ENCODE measurements around the gene DAB1.
"Not testable (repeated sequence)": the region's sequence is repeated elsewhere in the genome, so short reads cannot be mapped to it uniquely, and the experiment has no call there.

Gene DAB1

GRCh38 chr1:57111175-57111574 lies 312.7 kb downstream of the DAB1 start:
- no peak for DNase-seq

- DNase-seq: no peak
Observed at GRCh38 chr1:57109883-57110282, 314.0 kb downstream of the DAB1 start.

- DNase-seq: no peak
Observed at GRCh38 chr1:57109247-57109646, 314.6 kb downstream of the DAB1 start.

GRCh38 chr1:57106296-57106695 lies 317.6 kb downstream of the DAB1 start:
- no peak for DNase-seq

GRCh38 chr1:57102561-57103326 lies 321.1 kb downstream of the DAB1 start:
- no peak for DNase-seq

GRCh38 chr1:57101209-57101608 lies 322.7 kb downstream of the DAB1 start:
- DNase-seq: no peak

- DNase-seq: no peak
Observed at GRCh38 chr1:57094749-57095148, 329.1 kb downstream of the DAB1 start.

GRCh38 chr1:57093122-57093521 lies 330.7 kb downstream of the DAB1 start:
- no peak for DNase-seq

GRCh38 chr1:57091642-57092041 lies 332.2 kb downstream of the DAB1 start:
- no peak for DNase-seq

GRCh38 chr1:57089855-57090254 lies 334.0 kb downstream of the DAB1 start:
- no peak for DNase-seq

GRCh38 chr1:57089221-57089620 lies 334.6 kb downstream of the DAB1 start:
- no peak for DNase-seq

GRCh38 chr1:57088653-57089052 lies 335.2 kb downstream of the DAB1 start:
- no peak for DNase-seq

- not testable (repeated sequence) for DNase-seq
Observed at GRCh38 chr1:57087660-57088059, 336.2 kb downstream of the DAB1 start.

GRCh38 chr1:57086154-57086553 lies 337.7 kb downstream of the DAB1 start:
- DNase-seq: no peak

GRCh38 chr1:57084701-57085100 lies 339.2 kb downstream of the DAB1 start:
- no peak for DNase-seq

- DNase-seq: no peak
Observed at GRCh38 chr1:57082711-57083439, 341.0 kb downstream of the DAB1 start.

- DNase-seq: no peak
Observed at GRCh38 chr1:57079454-57080157, 344.3 kb downstream of the DAB1 start.

GRCh38 chr1:57072401-57073110 lies 351.3 kb downstream of the DAB1 start:
- no peak for DNase-seq

- no peak for DNase-seq
Observed at GRCh38 chr1:57067863-57068262, 356.0 kb downstream of the DAB1 start.

- no peak for DNase-seq
Observed at GRCh38 chr1:57066980-57067610, 356.8 kb downstream of the DAB1 start.

- DNase-seq: no peak
Observed at GRCh38 chr1:57065442-57065841, 358.4 kb downstream of the DAB1 start.

GRCh38 chr1:57064379-57065140 lies 359.3 kb downstream of the DAB1 start:
- DNase-seq: no peak

Data from GF-D8 (cell line).